WTC11 (cell line): ENCODE data around the gene IDE. TPM values are rescaled to one million over a fixed set of nuclear protein-coding genes. Genes with fewer than 3 reads are reported as not detected.
A peak's percentile ranks its signal among the peaks of the same experiment; 100 is the strongest.

Experiments
- ATAC-seq: fragments of 200-7000 bp; cut with Tn5 transposase; 2 replicates; pipeline ENCODE4 v1.10.0; 2021; ENCODE audit warnings: mild to moderate bottlenecking, moderate library complexity
- CTCF ChIA-PET: fragments of 300-600 bp; sonication (Branson Sonifier 250); formaldehyde crosslinking; loops from one replicate; lab custom pipeline; 2021; ENCODE audit warnings: antibody characterized with exemption; lab: Charles Lee
- POLR2A ChIA-PET: fragments of 350-600 bp; sonication (Branson Sonifier 250); formaldehyde crosslinking; loops from one replicate; lab custom pipeline; 2021; ENCODE audit warnings: antibody characterized with exemption; lab: Charles Lee
- DNase-seq: peaks from one replicate; pipeline ENCODE4 v3.0.0; 2021; ENCODE audit warnings: low spot score
- H3K27ac Mint-ChIP-seq: 2 replicates; pipeline ENCODE4 v1.8.0; 2021; ENCODE audit warnings: mixed read lengths
- H3K27me3 Mint-ChIP-seq: 2 replicates; pipeline ENCODE4 v1.8.0; 2021; ENCODE audit warnings: low read depth, mild to moderate bottlenecking, moderate library complexity, mixed read lengths
- H3K36me3 Mint-ChIP-seq: 2 replicates; pipeline ENCODE4 v1.8.0; 2021; ENCODE audit warnings: mixed read lengths
- H3K4me1 Mint-ChIP-seq: 2 replicates; pipeline ENCODE4 v1.8.0; 2022; ENCODE audit warnings: mixed read lengths
- H3K4me3 Mint-ChIP-seq: 2 replicates; pipeline ENCODE4 v1.8.0; 2021; ENCODE audit warnings: mild to moderate bottlenecking, moderate library complexity, mixed read lengths
- H3K9me3 Mint-ChIP-seq: 2 replicates; pipeline ENCODE4 v1.8.0; 2021; ENCODE audit warnings: mixed read lengths
- CREB1 ChIP-seq: sonication (generic); formaldehyde crosslinking; IDR thresholded peaks from 2 replicates; pipeline ENCODE4 v1.8.0; 2023; ENCODE audit warnings: mild to moderate bottlenecking, missing genetic modification reagents
- FOXJ3 ChIP-seq: sonication (generic); formaldehyde crosslinking; IDR thresholded peaks from 2 replicates; pipeline ENCODE4 v1.9.0; 2021; ENCODE audit warnings: missing genetic modification reagents, mild to moderate bottlenecking, borderline replicate concordance
- FOXP4 ChIP-seq: sonication (generic); formaldehyde crosslinking; IDR thresholded peaks from 2 replicates; pipeline ENCODE4 v1.8.0; 2022; ENCODE audit warnings: mild to moderate bottlenecking, missing genetic modification reagents
- GRHL2 ChIP-seq: fragments of 250-450 bp; sonication (Bioruptor Pico); IDR thresholded peaks from 2 replicates; pipeline ENCODE4 v1.8.0; 2022; ENCODE audit warnings: mild to moderate bottlenecking, moderate library complexity; ENCODE audit not compliant: insufficient replicate concordance, severe bottlenecking
- GTF2I ChIP-seq: fragments of 250-450 bp; sonication (Bioruptor Pico); conservative IDR thresholded peaks from 2 replicates; pipeline ENCODE4 v1.4.0; 2021; ENCODE audit warnings: mild to moderate bottlenecking
- HMGA2 ChIP-seq: fragments of 250-450 bp; sonication (Bioruptor Pico); IDR thresholded peaks from 2 replicates; pipeline ENCODE4 v1.4.0; 2021; ENCODE audit warnings: mild to moderate bottlenecking, moderate library complexity
- IRF1 ChIP-seq: sonication (generic); formaldehyde crosslinking; IDR thresholded peaks from 2 replicates; pipeline ENCODE4 v1.8.0; 2023; ENCODE audit warnings: missing genetic modification reagents
- JAZF1 ChIP-seq: fragments of 250-450 bp; sonication (Bioruptor Pico); IDR thresholded peaks from 2 replicates; pipeline ENCODE4 v1.9.0; 2021; ENCODE audit warnings: moderate library complexity, mild to moderate bottlenecking, inconsistent platforms
- MXD4 ChIP-seq: fragments of 250-450 bp; sonication (Bioruptor Pico); IDR thresholded peaks from 2 replicates; pipeline ENCODE4 v1.8.0; 2021; ENCODE audit warnings: mild to moderate bottlenecking, moderate library complexity, borderline replicate concordance
- NFYB ChIP-seq: sonication (generic); formaldehyde crosslinking; conservative IDR thresholded peaks from 2 replicates; pipeline ENCODE4 v1.8.0; 2022; ENCODE audit warnings: low read depth, missing genetic modification reagents
- NR2C2 ChIP-seq: sonication (generic); formaldehyde crosslinking; IDR thresholded peaks from 2 replicates; pipeline ENCODE4 v1.8.0; 2022; ENCODE audit warnings: mild to moderate bottlenecking, missing genetic modification reagents
- SOX15 ChIP-seq: fragments of 250-450 bp; sonication (Bioruptor Pico); IDR thresholded peaks from 2 replicates; pipeline ENCODE4 v1.9.0; 2021; ENCODE audit warnings: mild to moderate bottlenecking
- SP1 ChIP-seq: sonication (generic); formaldehyde crosslinking; conservative IDR thresholded peaks from 2 replicates; pipeline ENCODE4 v1.8.1; 2022; ENCODE audit warnings: missing genetic modification reagents
- TCF7 ChIP-seq: sonication (generic); formaldehyde crosslinking; IDR thresholded peaks from 2 replicates; pipeline ENCODE4 v1.8.0; 2022; ENCODE audit warnings: mild to moderate bottlenecking, low read depth, missing genetic modification reagents, moderate library complexity
- ZNF423 ChIP-seq: fragments of 250-450 bp; sonication (Bioruptor Pico); IDR thresholded peaks from 2 replicates; pipeline ENCODE4 v2.1.2; 2022; ENCODE audit warnings: mild to moderate bottlenecking, moderate library complexity
- total RNA-seq: library from RNA; stranded (reverse); gene quantifications from 3 replicates; pipeline ENCODE4 v1.2.3, GENCODE V29; 2021
- TF ChIP-seq, protein P1 (sequence below): sonication (generic); formaldehyde crosslinking; IDR thresholded peaks from 2 replicates; pipeline ENCODE4 v1.8.1; 2022; ENCODE audit warnings: mild to moderate bottlenecking, moderate library complexity, missing genetic modification reagents
- TF ChIP-seq, protein P2 (sequence below): sonication (generic); formaldehyde crosslinking; IDR thresholded peaks from 2 replicates; pipeline ENCODE4 v1.8.1; 2023; ENCODE audit warnings: mild to moderate bottlenecking, missing genetic modification reagents
- TF ChIP-seq, protein P3 (sequence below): fragments of 250-450 bp; sonication (Bioruptor Pico); IDR thresholded peaks from 2 replicates; pipeline ENCODE4 v1.9.0; 2021; ENCODE audit warnings: mild to moderate bottlenecking, borderline replicate concordance
- TF ChIP-seq, protein P4 (sequence below): sonication (generic); formaldehyde crosslinking; IDR thresholded peaks from 2 replicates; pipeline ENCODE4 v1.8.1; 2023; ENCODE audit warnings: mild to moderate bottlenecking, missing genetic modification reagents

Gene IDE
- total RNA-seq, 1 experiment from 2014 or later: 50.5 TPM

DNA sequence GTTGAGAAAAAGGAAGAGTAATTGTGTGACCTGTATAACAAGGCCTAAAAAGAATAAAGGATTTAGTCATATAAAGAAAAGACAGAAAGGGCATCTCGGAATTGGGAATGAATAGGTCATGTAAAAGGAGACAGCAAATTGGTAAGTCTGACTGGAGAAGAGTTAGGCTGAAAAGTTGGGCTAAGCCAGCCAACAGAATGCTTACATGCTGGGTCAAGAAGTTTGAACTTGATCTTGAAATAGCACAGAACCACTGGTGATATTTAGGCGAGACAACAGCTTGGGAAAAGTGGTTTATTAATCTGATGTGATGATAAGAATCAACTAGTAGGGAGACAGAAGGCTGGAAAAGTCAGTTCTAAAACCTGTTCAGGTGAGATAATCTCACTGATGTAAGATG lies 4.8 kb downstream of the IDE start (continued):
- TF ChIP-seq, protein P1, sequence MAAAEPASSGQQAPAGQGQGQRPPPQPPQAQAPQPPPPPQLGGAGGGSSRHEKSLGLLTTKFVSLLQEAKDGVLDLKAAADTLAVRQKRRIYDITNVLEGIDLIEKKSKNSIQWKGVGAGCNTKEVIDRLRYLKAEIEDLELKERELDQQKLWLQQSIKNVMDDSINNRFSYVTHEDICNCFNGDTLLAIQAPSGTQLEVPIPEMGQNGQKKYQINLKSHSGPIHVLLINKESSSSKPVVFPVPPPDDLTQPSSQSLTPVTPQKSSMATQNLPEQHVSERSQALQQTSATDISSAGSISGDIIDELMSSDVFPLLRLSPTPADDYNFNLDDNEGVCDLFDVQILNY: no peak
- no peak for TF ChIP-seq HMGA2 (CRISPR knock-in tag)
- TF ChIP-seq CREB1: no peak
- TF ChIP-seq NR2C2 (CRISPR knock-in tag): no peak
- TF ChIP-seq, protein P2, sequence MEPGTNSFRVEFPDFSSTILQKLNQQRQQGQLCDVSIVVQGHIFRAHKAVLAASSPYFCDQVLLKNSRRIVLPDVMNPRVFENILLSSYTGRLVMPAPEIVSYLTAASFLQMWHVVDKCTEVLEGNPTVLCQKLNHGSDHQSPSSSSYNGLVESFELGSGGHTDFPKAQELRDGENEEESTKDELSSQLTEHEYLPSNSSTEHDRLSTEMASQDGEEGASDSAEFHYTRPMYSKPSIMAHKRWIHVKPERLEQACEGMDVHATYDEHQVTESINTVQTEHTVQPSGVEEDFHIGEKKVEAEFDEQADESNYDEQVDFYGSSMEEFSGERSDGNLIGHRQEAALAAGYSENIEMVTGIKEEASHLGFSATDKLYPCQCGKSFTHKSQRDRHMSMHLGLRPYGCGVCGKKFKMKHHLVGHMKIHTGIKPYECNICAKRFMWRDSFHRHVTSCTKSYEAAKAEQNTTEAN (CRISPR knock-in tag): no peak
- TF ChIP-seq JAZF1: no peak
- no peak for TF ChIP-seq MXD4
- no peak for TF ChIP-seq GRHL2

DNA sequence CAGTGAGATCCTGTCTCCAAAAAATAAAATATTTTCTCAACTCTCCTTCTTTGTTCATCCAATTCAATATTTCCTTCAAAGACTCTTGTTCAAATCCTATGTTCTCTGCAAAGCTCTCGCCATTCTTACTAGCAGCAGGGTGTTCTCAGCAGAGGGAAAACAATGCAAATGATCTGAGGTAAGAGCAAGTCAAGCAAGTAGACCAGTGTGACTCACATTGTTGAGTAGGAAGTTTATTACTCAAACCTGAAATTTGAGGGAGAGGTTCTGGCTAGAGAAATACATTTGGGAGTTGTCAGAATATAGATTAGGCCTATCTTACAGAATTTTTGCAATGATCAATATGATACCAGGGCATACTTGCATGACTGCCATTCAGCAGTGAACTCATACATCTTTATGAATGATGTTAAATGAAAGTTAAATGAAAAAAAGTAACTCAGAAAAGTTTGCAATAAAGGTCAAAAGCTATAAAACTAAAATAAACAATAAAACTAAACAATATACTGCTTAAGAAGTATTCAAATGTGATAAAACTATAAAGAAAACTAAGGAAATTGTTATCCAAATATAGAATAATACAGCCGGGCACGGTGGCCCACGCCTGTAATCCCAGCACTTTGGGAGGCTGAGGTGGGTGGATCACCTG lies 5.8 kb downstream of the IDE start:
- Mint-ChIP-seq H3K4me1 (peaks cover 26% of the 10 kb centered on the region), H3K27me3 (no peaks in the 10 kb centered on the region), H3K36me3 (peaks cover 17% of the 10 kb centered on the region), H3K4me3 (no peak overlapping the region), H3K9me3 (peaks cover 3% of the 10 kb centered on the region; the same call in 1 of the 2 replicates), H3K27ac (peak overlapping the region; percentile 57; the same call in 1 of the 2 replicates)
- no peak for DNase-seq
- no peak for TF ChIP-seq IRF1 (CRISPR knock-in tag)
- TF ChIP-seq SOX15 (CRISPR knock-in tag): no peak
- no peak for TF ChIP-seq ZNF423
- no peak for TF ChIP-seq GTF2I (CRISPR knock-in tag)
- no peak for TF ChIP-seq NFYB
- TF ChIP-seq FOXJ3 (CRISPR knock-in tag): no peak
- no peak for TF ChIP-seq TCF7 (CRISPR knock-in tag)
- TF ChIP-seq FOXP4 (CRISPR knock-in tag): no peak
- TF ChIP-seq, protein P3, sequence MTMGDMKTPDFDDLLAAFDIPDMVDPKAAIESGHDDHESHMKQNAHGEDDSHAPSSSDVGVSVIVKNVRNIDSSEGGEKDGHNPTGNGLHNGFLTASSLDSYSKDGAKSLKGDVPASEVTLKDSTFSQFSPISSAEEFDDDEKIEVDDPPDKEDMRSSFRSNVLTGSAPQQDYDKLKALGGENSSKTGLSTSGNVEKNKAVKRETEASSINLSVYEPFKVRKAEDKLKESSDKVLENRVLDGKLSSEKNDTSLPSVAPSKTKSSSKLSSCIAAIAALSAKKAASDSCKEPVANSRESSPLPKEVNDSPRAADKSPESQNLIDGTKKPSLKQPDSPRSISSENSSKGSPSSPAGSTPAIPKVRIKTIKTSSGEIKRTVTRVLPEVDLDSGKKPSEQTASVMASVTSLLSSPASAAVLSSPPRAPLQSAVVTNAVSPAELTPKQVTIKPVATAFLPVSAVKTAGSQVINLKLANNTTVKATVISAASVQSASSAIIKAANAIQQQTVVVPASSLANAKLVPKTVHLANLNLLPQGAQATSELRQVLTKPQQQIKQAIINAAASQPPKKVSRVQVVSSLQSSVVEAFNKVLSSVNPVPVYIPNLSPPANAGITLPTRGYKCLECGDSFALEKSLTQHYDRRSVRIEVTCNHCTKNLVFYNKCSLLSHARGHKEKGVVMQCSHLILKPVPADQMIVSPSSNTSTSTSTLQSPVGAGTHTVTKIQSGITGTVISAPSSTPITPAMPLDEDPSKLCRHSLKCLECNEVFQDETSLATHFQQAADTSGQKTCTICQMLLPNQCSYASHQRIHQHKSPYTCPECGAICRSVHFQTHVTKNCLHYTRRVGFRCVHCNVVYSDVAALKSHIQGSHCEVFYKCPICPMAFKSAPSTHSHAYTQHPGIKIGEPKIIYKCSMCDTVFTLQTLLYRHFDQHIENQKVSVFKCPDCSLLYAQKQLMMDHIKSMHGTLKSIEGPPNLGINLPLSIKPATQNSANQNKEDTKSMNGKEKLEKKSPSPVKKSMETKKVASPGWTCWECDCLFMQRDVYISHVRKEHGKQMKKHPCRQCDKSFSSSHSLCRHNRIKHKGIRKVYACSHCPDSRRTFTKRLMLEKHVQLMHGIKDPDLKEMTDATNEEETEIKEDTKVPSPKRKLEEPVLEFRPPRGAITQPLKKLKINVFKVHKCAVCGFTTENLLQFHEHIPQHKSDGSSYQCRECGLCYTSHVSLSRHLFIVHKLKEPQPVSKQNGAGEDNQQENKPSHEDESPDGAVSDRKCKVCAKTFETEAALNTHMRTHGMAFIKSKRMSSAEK (CRISPR knock-in tag): no peak
- no peak for TF ChIP-seq SP1 (CRISPR knock-in tag)
- TF ChIP-seq, protein P4, sequence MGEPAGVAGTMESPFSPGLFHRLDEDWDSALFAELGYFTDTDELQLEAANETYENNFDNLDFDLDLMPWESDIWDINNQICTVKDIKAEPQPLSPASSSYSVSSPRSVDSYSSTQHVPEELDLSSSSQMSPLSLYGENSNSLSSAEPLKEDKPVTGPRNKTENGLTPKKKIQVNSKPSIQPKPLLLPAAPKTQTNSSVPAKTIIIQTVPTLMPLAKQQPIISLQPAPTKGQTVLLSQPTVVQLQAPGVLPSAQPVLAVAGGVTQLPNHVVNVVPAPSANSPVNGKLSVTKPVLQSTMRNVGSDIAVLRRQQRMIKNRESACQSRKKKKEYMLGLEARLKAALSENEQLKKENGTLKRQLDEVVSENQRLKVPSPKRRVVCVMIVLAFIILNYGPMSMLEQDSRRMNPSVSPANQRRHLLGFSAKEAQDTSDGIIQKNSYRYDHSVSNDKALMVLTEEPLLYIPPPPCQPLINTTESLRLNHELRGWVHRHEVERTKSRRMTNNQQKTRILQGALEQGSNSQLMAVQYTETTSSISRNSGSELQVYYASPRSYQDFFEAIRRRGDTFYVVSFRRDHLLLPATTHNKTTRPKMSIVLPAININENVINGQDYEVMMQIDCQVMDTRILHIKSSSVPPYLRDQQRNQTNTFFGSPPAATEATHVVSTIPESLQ (CRISPR knock-in tag): no peak
- ChIA-PET CTCF (interaction anchor here (1.5 kb wide), 1 partner anchor 51 kb away, joined by 4 read pairs; no protein-coding TSS in a partner anchor), POLR2A (no interaction called here)
- ATAC-seq: peak; percentile 47; the same call in 1 of the 2 replicates
